IgD-negative memory B cell (primary cell): ENCODE data around the gene SLC6A12. TPM values are rescaled to one million over a fixed set of nuclear protein-coding genes. Genes with fewer than 3 reads are reported as not detected.
A peak's percentile ranks its signal among the peaks of the same experiment; 100 is the strongest.
"Not testable (repeated sequence)": the region's sequence is repeated elsewhere in the genome, so short reads cannot be mapped to it uniquely, and the experiment has no call there.

Source experiments
- H3K27ac Mint-ChIP-seq, 3 donors: one replicate each; pipeline ENCODE4 v1.8.0; 2020 to 2022; ENCODE audit warnings: mild to moderate bottlenecking in 3 of 3, mixed read lengths in 3 of 3, moderate library complexity in 1 of 3
- H3K27me3 Mint-ChIP-seq: one replicate; pipeline ENCODE4 v1.8.0; 2021; ENCODE audit warnings: mixed read lengths
- H3K36me3 Mint-ChIP-seq: one replicate; pipeline ENCODE4 v1.8.0; 2020; ENCODE audit warnings: mild to moderate bottlenecking, mixed read lengths
- H3K4me1 Mint-ChIP-seq, 3 donors: one replicate each; pipeline ENCODE4 v1.8.0; 2020 to 2022; ENCODE audit warnings: mixed read lengths in 3 of 3, mild to moderate bottlenecking in 1 of 3
- H3K4me3 Mint-ChIP-seq, 4 donors: one replicate each; pipeline ENCODE4 v1.8.0; 2020 to 2022; ENCODE audit warnings: mild to moderate bottlenecking in 4 of 4, mixed read lengths in 4 of 4, moderate library complexity in 3 of 4
- H3K9me3 Mint-ChIP-seq, 3 donors: one replicate each; pipeline ENCODE4 v1.8.0; 2020 to 2021; ENCODE audit warnings: mixed read lengths in 3 of 3, mild to moderate bottlenecking in 1 of 3
- polyA plus RNA-seq: library from polyadenylated mRNA; unstranded; fragments of 300-500 nt; fragmentation: Illumina TruSeq; gene quantifications from one replicate; pipeline ENCODE4 v1.2.3, GENCODE V29; 2021

Gene SLC6A12
- polyA plus RNA-seq, 1 donor from 2014 or later, result not detected

DNA sequence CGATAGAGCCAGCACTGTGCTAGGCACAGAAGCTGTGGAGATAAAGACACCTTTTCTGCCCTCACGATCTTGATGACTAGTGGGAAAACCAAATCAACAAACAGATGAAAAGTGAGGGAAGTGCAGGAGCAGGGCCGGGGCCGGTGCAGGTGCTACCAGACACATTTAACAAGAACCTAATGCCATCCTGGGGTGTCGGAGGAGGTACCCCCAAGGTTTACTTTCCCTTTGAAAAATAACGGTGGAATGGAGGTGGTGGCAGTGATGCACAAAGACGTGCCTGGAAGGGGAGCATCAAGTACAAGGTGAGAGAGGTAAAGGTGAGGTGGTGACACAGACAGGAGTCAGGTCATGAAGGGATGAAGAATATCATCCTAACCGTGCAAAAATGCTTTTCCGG lies 26.6 kb upstream of the SLC6A12 start:
- Mint-ChIP-seq H3K4me3 (no peak overlapping the region), H3K27ac (no peak overlapping the region), H3K9me3 (peaks cover 8 to 9% (median 9%) of the 10 kb centered on the region in 3 donors), H3K36me3 (peaks cover 3% of the 10 kb centered on the region), H3K4me1 (no peaks in the 10 kb centered on the region), H3K27me3 (peaks cover 13% of the 10 kb centered on the region)

DNA sequence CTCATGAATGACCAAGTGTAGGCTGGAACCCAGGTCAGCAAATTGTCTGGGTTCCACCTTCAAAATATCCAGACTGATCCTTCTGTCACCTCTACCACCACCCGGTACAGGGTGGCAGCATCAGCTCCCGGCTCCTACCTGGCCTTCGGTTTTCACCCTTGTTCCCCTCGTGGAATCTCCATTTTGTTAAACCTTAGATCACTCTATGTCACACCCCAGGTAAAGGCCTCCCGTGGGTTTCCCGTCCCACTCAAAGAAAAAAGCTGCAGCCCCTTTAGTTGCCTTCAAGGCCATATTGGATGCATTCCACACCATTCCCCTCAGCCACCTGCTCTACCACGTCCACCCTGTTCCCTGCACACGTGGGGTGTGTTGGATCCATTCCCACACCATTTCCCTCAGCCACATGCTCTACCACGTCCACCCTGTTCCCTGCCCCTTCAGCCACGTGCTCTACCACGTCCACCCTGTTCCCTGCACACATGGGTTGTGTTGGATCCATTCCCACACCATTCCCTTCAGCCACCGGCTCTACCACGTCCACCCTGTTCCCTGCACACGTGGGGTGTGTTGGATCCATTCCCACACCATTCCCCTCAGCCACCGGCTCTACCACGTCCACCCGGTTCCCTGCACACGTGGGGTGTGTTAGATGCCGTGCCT lies 24.9 kb upstream of the SLC6A12 start:
- Mint-ChIP-seq H3K27me3 (peaks cover 9% of the 10 kb centered on the region), H3K9me3 (peaks cover 6 to 13% (median 8%) of the 10 kb centered on the region in 3 donors), H3K4me1 (no peaks in the 10 kb centered on the region), H3K36me3 (peaks cover 2% of the 10 kb centered on the region), H3K27ac (no peak overlapping the region), H3K4me3 (no peak overlapping the region)

DNA sequence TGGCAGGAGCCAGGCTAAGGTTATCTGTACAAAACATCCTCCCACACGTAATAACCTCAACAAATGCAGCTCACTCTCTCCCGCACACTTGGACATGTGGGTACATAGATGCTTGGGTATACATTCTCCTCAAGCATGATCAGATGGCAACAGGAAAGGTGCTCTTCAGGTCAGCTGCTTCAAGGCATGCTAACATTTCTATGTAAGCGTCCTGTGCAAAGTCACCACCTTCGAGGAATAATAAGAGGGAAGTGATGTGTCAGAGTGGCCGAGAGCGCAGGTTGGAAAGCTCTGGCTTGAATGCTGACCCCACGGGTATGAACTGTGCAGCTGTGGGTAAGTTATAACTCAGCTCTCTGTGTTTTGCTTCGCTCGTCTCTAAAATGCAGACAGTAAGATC lies 24.2 kb upstream of the SLC6A12 start:
- peaks cover 6 to 13% (median 7%) of the 10 kb centered on the region in 3 donors for H3K9me3 Mint-ChIP-seq
- peaks cover 10% of the 10 kb centered on the region for H3K27me3 Mint-ChIP-seq
- no peaks in the 10 kb centered on the region for H3K36me3 Mint-ChIP-seq
- H3K27ac Mint-ChIP-seq, result no peak overlapping the region
- H3K4me1 Mint-ChIP-seq, result no peaks in the 10 kb centered on the region
- no peak overlapping the region for H3K4me3 Mint-ChIP-seq

DNA sequence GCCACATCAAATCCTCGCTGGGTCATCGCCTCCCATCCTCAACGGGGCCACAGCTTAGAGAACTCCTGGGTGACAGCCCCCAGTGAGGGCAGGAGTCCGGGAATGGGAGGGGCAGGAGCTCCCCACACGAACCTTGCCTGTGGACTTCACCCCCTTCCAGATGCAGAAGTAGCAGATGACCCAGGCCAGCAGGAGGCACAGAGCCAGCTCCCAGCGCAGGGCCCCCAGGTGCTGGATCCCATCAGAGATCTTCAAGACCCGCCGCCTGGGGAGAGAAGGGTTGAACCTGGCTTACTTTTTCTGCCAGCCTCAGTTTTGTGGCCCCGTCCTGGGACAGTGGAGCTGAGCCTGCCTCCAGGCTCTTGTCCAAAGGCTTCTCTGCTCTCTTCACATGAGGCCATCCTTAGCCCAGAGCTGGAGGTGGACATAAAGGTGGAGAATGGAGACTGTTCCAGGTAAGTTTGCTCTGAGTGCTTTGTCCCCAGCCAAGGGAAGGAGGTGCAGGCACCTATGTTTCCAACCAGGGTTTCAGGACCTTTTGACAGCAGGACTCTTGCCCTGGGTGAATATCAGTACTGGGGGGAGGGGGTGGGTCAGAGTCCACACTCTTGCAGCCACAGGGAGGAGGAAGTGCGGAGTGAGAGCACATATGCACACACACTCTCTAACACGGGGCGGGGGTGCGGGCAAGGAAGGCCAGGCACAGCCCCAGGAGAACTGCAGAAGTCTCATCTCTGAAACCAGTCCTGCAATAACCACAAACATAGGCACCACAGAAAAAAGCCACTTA lies 23.3 kb upstream of the SLC6A12 start:
- Mint-ChIP-seq H3K27me3 (peaks cover 14% of the 10 kb centered on the region), H3K4me3 (no peak overlapping the region), H3K36me3 (no peaks in the 10 kb centered on the region), H3K9me3 (peaks cover 6 to 13% (median 7%) of the 10 kb centered on the region in 3 donors), H3K27ac (no peak overlapping the region), H3K4me1 (no peaks in the 10 kb centered on the region)

- Mint-ChIP-seq H3K27ac (no peak overlapping the region), H3K4me3 (no peak overlapping the region), H3K9me3 (peaks cover 6 to 13% (median 7%) of the 10 kb centered on the region in 3 donors)
These were observed 22.5 kb upstream of the SLC6A12 start for GRCh38 chr12:236445-236844.

DNA sequence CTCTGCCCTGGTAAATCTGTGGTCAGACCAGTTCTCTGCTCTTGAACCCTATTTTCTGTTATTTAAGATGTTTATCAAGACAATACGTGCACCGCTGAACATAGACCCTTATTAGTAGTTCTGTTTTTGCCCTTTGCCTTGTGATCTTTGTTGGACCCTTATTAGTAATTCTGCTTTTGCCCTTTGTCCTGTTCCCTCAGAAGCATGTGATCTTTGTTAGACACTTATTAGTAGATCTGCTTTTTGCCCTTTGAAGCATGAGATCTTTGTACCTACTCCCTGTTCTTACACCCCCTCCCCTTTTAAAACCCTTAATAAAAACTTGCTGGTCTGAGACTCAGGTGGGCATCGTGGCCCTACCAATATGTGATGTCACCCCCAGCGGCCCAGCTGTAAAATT lies 22.0 kb upstream of the SLC6A12 start:
- peaks cover 14% of the 10 kb centered on the region for H3K27me3 Mint-ChIP-seq
- H3K36me3 Mint-ChIP-seq, H3K27ac Mint-ChIP-seq, H3K4me3 Mint-ChIP-seq, H3K4me1 Mint-ChIP-seq: not testable (repeated sequence)
- peaks cover 6 to 13% (median 7%) of the 10 kb centered on the region in 3 donors for H3K9me3 Mint-ChIP-seq

More at GRCh38 chr12:236445-236844, 22.5 kb upstream of the SLC6A12 start:
- Mint-ChIP-seq H3K27me3 (peaks cover 14% of the 10 kb centered on the region), H3K36me3 (no peaks in the 10 kb centered on the region), H3K4me1 (no peaks in the 10 kb centered on the region)

DNA sequence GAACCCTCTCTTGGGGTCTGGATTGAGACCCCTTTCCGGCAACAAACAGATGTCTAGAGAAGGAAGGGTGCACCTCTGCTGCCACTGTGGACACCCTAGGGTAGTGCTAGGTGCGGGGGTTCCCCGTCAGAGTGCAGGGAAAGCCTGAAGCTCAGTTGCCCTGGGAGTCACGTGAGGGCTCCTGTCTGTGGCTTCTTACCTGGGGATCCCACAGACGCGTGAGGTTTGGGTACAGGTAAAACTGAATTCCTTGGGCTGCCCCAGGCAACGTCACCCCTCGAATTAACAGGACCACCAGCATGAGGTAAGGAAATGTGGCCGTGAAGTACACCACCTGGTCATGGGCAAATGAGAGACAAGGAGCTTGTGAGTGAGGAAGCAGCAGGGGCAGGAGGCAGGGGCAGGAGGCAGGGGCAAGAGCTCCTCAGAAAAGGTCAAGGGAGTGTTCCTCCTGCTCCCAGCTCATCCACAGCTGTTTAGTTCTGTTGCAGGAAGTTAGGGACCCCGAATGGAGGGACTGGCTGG lies 21.0 kb upstream of the SLC6A12 start:
- peaks cover 6 to 13% (median 7%) of the 10 kb centered on the region in 3 donors for H3K9me3 Mint-ChIP-seq
- H3K36me3 Mint-ChIP-seq, result no peaks in the 10 kb centered on the region
- no peak overlapping the region for H3K4me3 Mint-ChIP-seq
- no peaks in the 10 kb centered on the region for H3K4me1 Mint-ChIP-seq
- no peak overlapping the region for H3K27ac Mint-ChIP-seq
- H3K27me3 Mint-ChIP-seq, result peaks cover 12% of the 10 kb centered on the region

DNA sequence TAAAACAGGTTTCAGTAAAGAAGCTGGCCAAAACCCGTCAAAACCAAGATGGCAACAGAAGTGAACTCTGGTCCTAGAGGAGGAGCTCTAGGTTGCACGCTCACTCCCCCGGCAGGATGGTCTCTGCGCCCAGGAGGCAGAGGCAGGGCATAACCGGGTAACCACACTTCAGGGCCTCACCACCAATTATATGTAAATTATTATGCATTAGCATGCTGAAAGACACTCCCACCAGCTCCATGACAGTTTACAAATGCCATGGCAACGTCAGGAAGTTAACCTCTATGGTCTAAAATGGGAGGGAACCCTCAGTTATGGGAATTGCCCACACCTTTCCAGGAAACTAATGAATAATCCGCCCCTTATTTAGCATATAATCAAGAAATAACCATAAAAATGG lies 20.1 kb upstream of the SLC6A12 start:
- no peak overlapping the region for H3K27ac Mint-ChIP-seq
- peaks cover 14% of the 10 kb centered on the region for H3K27me3 Mint-ChIP-seq
- H3K36me3 Mint-ChIP-seq, result no peaks in the 10 kb centered on the region
- no peaks in the 10 kb centered on the region for H3K4me1 Mint-ChIP-seq
- H3K9me3 Mint-ChIP-seq, result peaks cover 3 to 13% (median 7%) of the 10 kb centered on the region in 3 donors
- no peak overlapping the region for H3K4me3 Mint-ChIP-seq

DNA sequence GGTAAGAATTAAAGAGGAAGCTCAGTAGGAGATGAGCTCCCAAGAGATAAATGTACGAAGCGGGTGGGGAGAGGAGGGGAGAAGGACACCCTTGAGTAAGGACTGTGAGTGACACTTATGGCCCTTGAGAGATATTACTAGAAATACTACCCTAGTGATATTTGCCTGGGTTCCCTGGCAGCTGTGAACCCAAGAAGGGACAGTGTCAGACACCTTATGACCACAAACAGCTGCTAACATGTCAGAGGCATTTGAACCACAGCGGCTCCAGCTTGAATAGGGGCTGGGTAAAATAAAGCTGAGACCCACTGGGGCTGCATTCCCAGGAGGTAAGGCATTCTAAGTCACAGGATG lies 19.6 kb upstream of the SLC6A12 start:
- H3K4me1 Mint-ChIP-seq, result no peaks in the 10 kb centered on the region
- H3K27ac Mint-ChIP-seq, result no peak overlapping the region
- H3K9me3 Mint-ChIP-seq, result peaks cover 3 to 13% (median 7%) of the 10 kb centered on the region in 3 donors
- no peak overlapping the region for H3K4me3 Mint-ChIP-seq
- no peaks in the 10 kb centered on the region for H3K36me3 Mint-ChIP-seq
- H3K27me3 Mint-ChIP-seq, result peaks cover 17% of the 10 kb centered on the region

DNA sequence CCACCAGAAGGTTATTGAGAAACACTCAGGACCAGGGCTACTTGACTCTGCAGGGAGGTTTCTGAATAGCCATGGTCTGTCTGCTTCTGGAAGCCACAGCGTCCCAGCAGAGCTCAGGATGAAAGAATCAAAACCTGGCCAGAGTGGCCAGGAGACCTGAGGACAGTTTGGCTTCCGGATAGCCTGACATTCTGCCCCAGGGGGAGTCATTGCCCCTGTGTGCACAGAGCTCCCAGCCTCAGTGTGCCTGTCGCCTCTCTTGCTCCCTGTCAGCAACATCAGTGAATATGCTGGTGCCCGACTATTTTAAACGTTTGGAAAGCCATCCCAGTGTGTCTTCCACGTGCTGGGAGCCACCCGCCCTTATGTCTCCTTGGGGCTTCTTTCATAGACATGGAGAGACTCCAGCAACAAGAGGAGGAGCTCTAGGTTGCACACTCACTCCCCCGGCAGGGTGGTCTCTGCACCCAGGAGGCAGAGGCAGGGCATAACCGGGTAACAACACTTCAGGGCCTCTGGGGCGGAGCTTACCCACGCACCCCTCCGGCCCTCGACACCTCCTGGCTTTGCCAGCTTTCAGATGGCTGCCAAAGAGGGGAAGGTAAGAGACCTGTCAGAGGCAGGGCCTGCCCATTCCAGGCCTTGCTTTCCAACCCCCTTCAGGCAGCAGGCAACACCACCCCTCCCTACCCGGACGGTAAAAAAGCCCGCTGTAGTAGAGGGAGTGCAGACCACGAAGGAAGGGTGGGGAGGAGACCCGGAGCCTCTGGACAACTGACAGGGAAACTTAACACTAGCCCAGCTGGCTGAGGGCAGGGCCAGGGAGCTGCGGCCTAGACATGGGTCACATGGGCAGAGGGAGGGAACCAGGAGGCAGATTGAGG lies 19.0 kb upstream of the SLC6A12 start:
- Mint-ChIP-seq H3K4me3 (no peak overlapping the region), H3K4me1 (no peaks in the 10 kb centered on the region), H3K36me3 (no peaks in the 10 kb centered on the region), H3K27ac (no peak overlapping the region), H3K9me3 (peaks cover 3 to 13% (median 7%) of the 10 kb centered on the region in 3 donors), H3K27me3 (peaks cover 17% of the 10 kb centered on the region)

DNA sequence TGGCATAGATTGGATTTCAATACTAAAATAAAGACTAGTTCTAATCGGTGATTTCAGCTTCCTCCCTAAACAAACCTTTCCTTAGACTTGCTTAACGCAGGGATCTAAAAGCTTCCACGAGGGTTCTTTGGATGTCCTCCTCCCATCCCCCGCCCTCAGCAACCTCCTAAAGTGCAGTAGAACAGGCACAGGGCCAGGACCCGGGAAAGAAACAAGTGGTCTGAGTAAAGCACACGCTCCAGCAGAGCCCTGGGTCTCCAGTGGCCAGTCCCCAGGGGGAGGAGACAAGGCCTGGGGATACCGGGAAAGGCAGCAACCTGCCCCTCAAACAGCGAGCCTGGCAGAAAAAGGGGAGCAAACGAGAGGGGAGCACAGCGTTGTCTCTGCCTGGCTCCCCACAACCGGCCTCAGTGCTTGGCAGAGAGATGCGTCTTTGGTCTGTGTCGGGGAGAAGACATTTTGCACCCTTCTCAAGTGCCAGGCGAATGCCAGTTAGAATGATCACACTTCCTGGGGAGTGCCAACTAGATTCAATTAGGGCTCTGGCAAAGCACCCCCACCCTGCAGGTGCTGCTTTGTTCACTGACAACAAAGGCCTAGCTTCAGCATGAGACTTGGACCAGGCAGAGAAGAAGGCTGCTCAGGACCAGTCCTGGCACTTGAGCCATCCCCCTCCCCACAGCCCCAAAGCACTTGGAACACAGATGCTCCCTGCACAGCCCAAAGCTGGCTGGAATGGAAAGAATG lies 17.1 kb upstream of the SLC6A12 start:
- H3K27ac Mint-ChIP-seq, result no peak overlapping the region
- H3K4me1 Mint-ChIP-seq, result no peaks in the 10 kb centered on the region
- no peaks in the 10 kb centered on the region for H3K36me3 Mint-ChIP-seq
- H3K9me3 Mint-ChIP-seq, result peaks cover 2 to 8% (median 5%) of the 10 kb centered on the region in 3 donors
- peaks cover 17% of the 10 kb centered on the region for H3K27me3 Mint-ChIP-seq
- H3K4me3 Mint-ChIP-seq, result no peak overlapping the region

DNA sequence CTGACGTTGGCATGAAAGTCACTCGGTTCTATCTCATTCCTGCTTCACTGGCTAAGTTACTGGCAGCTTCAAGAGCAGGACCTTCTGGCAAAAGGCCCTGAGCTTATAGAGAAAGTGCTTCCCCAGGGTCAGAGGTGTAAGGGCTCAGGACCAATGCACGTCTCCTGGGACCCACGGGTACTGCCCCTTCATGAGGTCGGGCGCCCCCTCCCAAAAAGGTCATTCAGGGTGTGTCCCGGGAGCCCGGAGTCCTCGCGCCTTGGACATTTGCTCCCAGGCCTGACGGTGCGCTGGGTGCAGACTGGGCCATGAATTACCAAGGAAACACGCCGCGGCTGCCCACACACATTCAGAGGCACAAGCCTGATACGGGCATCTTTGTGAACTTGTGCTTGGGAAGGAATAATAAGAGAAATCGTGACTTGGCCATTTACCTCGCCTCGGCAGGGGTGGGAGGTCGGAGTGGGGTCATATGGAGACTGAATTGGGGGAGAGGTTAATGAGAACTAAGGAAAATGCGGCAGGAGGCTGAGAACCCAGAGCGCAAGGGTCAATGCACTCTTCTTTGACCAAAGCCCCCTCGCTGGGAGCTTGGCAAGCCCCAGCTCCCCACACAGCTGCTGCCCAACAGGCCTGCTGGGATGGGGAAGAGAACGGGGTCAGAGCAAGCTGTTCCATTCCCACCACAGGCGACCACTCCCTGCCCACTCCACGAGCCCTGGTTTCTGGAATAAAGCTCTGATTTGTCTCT lies 15.7 kb upstream of the SLC6A12 start:
- Mint-ChIP-seq H3K27ac (no peak overlapping the region), H3K4me3 (no peak overlapping the region), H3K4me1 (no peaks in the 10 kb centered on the region), H3K36me3 (no peaks in the 10 kb centered on the region), H3K27me3 (peaks cover 20% of the 10 kb centered on the region), H3K9me3 (peaks cover 0 to 2% (median 0%) of the 10 kb centered on the region in 3 donors)

DNA sequence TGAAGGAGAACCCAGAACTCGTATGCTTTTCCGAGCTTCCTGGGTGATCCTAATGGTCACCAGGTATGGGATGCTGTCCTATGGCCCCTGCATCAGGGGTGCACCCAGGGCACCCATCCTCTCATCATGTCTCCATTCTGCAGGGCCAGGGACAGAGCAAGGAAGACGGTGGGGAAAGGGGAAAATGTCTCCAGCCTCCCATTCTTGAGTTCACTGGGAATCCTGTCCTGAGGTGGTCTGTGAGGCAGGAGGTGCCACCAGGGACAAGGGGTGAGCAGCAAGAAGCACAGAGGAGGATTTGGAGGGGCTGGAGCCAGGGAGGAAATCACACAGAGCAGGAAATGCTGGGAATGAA lies 14.9 kb upstream of the SLC6A12 start:
- H3K36me3 Mint-ChIP-seq, result no peaks in the 10 kb centered on the region
- H3K27ac Mint-ChIP-seq, result peak overlapping the region in 1 of 3 donors; percentile 78
- H3K4me1 Mint-ChIP-seq, result no peaks in the 10 kb centered on the region
- peaks cover 0 to 2% (median 0%) of the 10 kb centered on the region in 3 donors for H3K9me3 Mint-ChIP-seq
- no peak overlapping the region for H3K4me3 Mint-ChIP-seq
- peaks cover 20% of the 10 kb centered on the region for H3K27me3 Mint-ChIP-seq
